Naive thymus-derived CD4-positive, alpha-beta T cell (primary cell): ENCODE measurements around the gene LPCAT1. TPM values are rescaled to one million over a fixed set of nuclear protein-coding genes. Genes with fewer than 3 reads are reported as not detected.

Source experiments
- ATAC-seq: fragments of 150-1000 bp; cut with Tn5 transposase; 2 replicates; pipeline ENCODE4 v1.10.0; 2021; ENCODE audit warnings: mild to moderate bottlenecking, moderate library complexity
- CTCF ChIA-PET: fragments of 350-600 bp; sonication (Branson Sonifier 250); formaldehyde crosslinking; loops from one replicate; lab custom pipeline; 2021; ENCODE audit warnings: antibody characterized with exemption; lab: Charles Lee
- POLR2A ChIA-PET: fragments of 350-600 bp; sonication (Branson Sonifier 250); formaldehyde crosslinking; loops from one replicate; lab custom pipeline; 2021; ENCODE audit warnings: antibody characterized with exemption, inconsistent platforms; lab: Charles Lee
- DNase-seq, 9 donors: peaks; one replicate each; pipeline versions ENCODE4 v3.0.0 to v3.0.0-alpha.2; 2020 to 2022; ENCODE audit warnings: mixed read lengths in 1 of 9
- H3K27ac ChIP-seq: one replicate; pipeline ENCODE4 v1.7.0; 2013; ENCODE audit warnings: mild to moderate bottlenecking, low read depth, low read length, moderate library complexity
- H3K27me3 ChIP-seq, 2 donors: one replicate each; pipeline ENCODE4 v1.7.0; 2013; ENCODE audit warnings: low read length in 2 of 2, mild to moderate bottlenecking in 2 of 2, moderate library complexity in 2 of 2; ENCODE audit not compliant: control insufficient read depth in 2 of 2, insufficient read depth in 2 of 2
- H3K36me3 ChIP-seq, 3 experiments: 1 replicate in 2 of 3; 2 replicates in 1 of 3; pipeline ENCODE4 v1.7.0; 2013; ENCODE audit warnings: low read length in 3 of 3, mild to moderate bottlenecking in 3 of 3, moderate library complexity in 1 of 3; ENCODE audit not compliant: insufficient read depth in 3 of 3, control insufficient read depth in 2 of 3
- H3K4me1 ChIP-seq, 2 donors: one replicate each; pipeline ENCODE4 v1.7.0; 2013; ENCODE audit warnings: low read length in 2 of 2, mild to moderate bottlenecking in 2 of 2, moderate library complexity in 1 of 2; ENCODE audit not compliant: control insufficient read depth in 2 of 2, insufficient read depth in 2 of 2
- H3K4me3 ChIP-seq: 2 replicates; pipeline ENCODE4 v1.7.0; 2013; ENCODE audit warnings: mild to moderate bottlenecking, low read length
- H3K9me3 ChIP-seq, 3 experiments: 1 replicate in 2 of 3; 2 replicates in 1 of 3; pipeline ENCODE4 v1.7.0; 2013; ENCODE audit warnings: low read length in 3 of 3; ENCODE audit not compliant: control insufficient read depth in 2 of 3
- H3K27ac Mint-ChIP-seq, 9 donors: one replicate each; pipeline ENCODE4 v1.8.0; 2020 to 2022; ENCODE audit warnings: mixed read lengths in 9 of 9, mild to moderate bottlenecking in 8 of 9, moderate library complexity in 5 of 9, inconsistent platforms in 2 of 9
- H3K27me3 Mint-ChIP-seq, 5 donors: one replicate each; pipeline ENCODE4 v1.8.0; 2021 to 2022; ENCODE audit warnings: mixed read lengths in 5 of 5, mild to moderate bottlenecking in 1 of 5
- H3K36me3 Mint-ChIP-seq, 5 donors: one replicate each; pipeline ENCODE4 v1.8.0; 2020 to 2022; ENCODE audit warnings: mixed read lengths in 5 of 5, mild to moderate bottlenecking in 3 of 5, inconsistent platforms in 1 of 5
- H3K4me1 Mint-ChIP-seq, 7 donors: one replicate each; pipeline ENCODE4 v1.8.0; 2020 to 2022; ENCODE audit warnings: mixed read lengths in 7 of 7, mild to moderate bottlenecking in 3 of 7, inconsistent platforms in 1 of 7
- H3K4me3 Mint-ChIP-seq, 10 donors: one replicate each; pipeline ENCODE4 v1.8.0; 2020 to 2022; ENCODE audit warnings: mild to moderate bottlenecking in 10 of 10, mixed read lengths in 10 of 10, moderate library complexity in 6 of 10, inconsistent platforms in 2 of 10
- H3K9me3 Mint-ChIP-seq, 11 donors: one replicate each; pipeline ENCODE4 v1.8.0; 2020 to 2022; ENCODE audit warnings: mixed read lengths in 11 of 11, mild to moderate bottlenecking in 4 of 11, inconsistent platforms in 1 of 11, moderate library complexity in 1 of 11
- intact Hi-C, 2 donors: fragments of 100-400 bp; cut with micrococcal nuclease; formaldehyde crosslinking; loops; one replicate each; pipeline ENCODE4 v1.15.1; 2023
- polyA plus RNA-seq, 2 donors: library from polyadenylated mRNA; unstranded; fragments of 300-500 nt; fragmentation: Illumina TruSeq; gene quantifications; one replicate each; pipeline ENCODE4 v1.2.3, GENCODE V29; 2021
- total RNA-seq, 6 experiments: library from RNA in 5 of 6; stranded (reverse) in 5 of 6; gene quantifications; 1 replicate in 5 of 6; 2 replicates in 1 of 6; pipeline ENCODE4 v1.2.3 and lab custom pipeline; 2021 to 2026

The LPCAT1 gene
- total and polyA plus RNA-seq, 7 experiments from 2014 or later: 9.9 to 89.4 (median 40.9) TPM

DNA sequence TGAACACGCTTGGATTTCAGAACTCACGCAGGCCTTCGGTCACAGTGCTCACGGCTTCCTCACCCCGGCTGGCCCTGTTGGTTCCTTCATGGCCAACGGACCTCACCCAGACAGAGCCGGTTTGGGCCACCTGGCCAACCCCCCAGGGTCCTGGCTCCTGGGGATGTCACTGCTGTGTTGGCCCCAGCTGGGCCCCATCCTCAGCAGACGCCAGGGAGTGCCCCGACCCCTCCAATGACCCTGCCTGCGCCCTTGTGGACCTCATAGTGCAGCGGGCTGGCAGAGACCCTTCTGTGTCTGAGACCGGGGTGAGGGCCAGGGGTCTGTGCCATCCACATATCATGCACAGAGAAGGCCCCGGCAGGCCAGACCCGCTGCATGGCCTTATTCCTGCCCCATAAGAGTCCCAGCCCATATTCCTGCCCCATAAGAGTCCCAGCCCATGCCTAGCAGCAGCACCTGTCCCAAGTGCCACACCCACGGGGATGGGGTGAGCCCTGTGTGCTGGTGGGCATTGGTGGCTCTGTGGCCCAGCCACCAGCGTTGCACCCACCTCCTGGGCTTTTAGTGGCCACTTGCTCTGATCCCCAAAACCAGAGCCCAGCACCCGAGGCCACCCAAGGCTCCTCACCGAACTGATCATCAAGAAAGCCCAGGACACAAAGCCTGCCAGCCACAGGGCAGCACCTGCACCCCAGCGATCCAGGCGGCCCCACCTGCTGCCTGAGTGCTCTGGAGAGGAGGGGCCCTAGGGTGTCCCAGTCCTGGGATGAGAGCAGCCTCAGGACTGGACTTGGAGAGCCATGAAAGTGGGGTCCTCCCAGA is 1.3 kb upstream of the LPCAT1 start:
- Mint-ChIP-seq H3K27ac (peak overlapping the region in 6 of 9 donors; percentile 2 to 69 (median 32)), H3K4me1 (peaks cover 11 to 22% (median 18%) of the 10 kb centered on the region in 7 donors), H3K27me3 (peaks cover 0 to 8% (median 0%) of the 10 kb centered on the region in 5 donors), H3K9me3 (no peaks in the 10 kb centered on the region), H3K36me3 (no peaks in the 10 kb centered on the region), H3K4me3 (peak overlapping the region in 9 of 10 donors; percentile 40 to 80 (median 70))
- POLR2A ChIA-PET: interaction anchor here (0.7 to 1.9 kb wide), 2 partner anchors 11 to 14 kb away, joined by 4 to 21 read pairs; no protein-coding TSS in a partner anchor
- CTCF ChIA-PET: no interaction called here
- Histone ChIP-seq H3K36me3 (peaks cover 0 to 4% (median 0%) of the 10 kb centered on the region in 3 experiments), H3K4me1 (peaks cover 13 to 20% of the 10 kb centered on the region in 2 donors), H3K27ac (no peak overlapping the region), H3K27me3 (no peaks in the 10 kb centered on the region), H3K9me3 (no peaks in the 10 kb centered on the region), H3K4me3 (no peak overlapping the region)
- no peak for ATAC-seq
- DNase-seq: peak in 3 of 9 donors; percentile 6 to 22 (median 8)
- intact Hi-C loops: loop anchor here (1.0 to 10.0 kb wide), 5 partner anchors 11 to 277 kb away; partner anchors contain the start of genes CLPTM1L (in 1 of the 2) and NDUFS6 (in 1 of the 2)

DNA sequence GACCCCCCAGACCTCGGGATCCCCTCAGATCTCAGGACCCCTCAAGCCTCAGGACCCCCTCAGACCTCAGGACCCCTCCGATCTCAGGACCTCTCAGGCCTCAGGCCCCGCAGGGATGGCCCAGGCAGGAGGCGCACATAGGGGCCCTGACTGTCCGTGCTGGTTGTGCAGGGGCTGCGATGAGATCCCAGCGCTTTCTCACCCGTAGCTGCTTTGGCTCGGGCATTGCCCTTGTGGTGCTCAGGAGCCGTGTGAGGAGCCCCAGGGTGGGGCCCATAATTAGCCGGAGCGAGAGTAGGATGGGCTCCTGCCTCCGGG is 680 bp upstream of the LPCAT1 start:
- H3K4me1 Mint-ChIP-seq: peaks cover 13 to 24% (median 18%) of the 10 kb centered on the region in 7 donors
- H3K4me3 Mint-ChIP-seq: peak overlapping the region; percentile 40 to 80 (median 66)
- Histone ChIP-seq H3K27ac (peak overlapping the region; percentile 81), H3K36me3 (peaks cover 0 to 10% (median 0%) of the 10 kb centered on the region in 3 experiments), H3K27me3 (no peaks in the 10 kb centered on the region), H3K9me3 (no peaks in the 10 kb centered on the region), H3K4me3 (peak overlapping the region; percentile 56), H3K4me1 (peaks cover 13 to 25% of the 10 kb centered on the region in 2 donors)
- peaks cover 0 to 8% (median 0%) of the 10 kb centered on the region in 5 donors for H3K27me3 Mint-ChIP-seq
- no peaks in the 10 kb centered on the region for H3K9me3 Mint-ChIP-seq
- ATAC-seq: no peak
- ChIA-PET POLR2A (interaction anchor here (0.6 to 1.9 kb wide), 3 partner anchors 11 to 1050 kb away, joined by 3 to 21 read pairs (median 4); no protein-coding TSS in a partner anchor), CTCF (no interaction called here)
- intact Hi-C loops: loop anchor here (1.0 to 10.0 kb wide), 5 partner anchors 12 to 278 kb away; partner anchors contain the start of genes CLPTM1L (in 1 of the 2) and NDUFS6 (in 1 of the 2)
- H3K27ac Mint-ChIP-seq: peak overlapping the region in 5 of 9 donors; percentile 9 to 69 (median 33)
- H3K36me3 Mint-ChIP-seq: no peaks in the 10 kb centered on the region
- DNase-seq: no peak

DNA sequence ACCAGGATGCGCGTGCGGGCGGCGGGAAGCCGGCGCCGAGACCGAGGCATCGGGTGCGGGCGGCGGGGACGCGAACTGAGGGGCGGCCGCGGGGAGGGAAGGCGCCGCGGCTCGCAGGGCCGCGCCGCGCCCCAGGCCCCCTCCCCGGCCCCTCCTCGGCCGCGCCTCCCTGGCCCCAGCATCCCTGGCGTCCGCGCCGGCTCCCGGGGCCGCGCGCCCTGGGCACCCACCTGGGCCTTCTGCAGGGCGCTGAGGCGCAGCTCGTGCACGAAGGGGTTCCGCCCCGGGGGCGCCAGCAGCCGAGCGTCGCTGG is 324 bp downstream of the LPCAT1 start:
- DNase-seq (no peak), ATAC-seq (peak; percentile 48)
- Histone ChIP-seq H3K9me3 (no peaks in the 10 kb centered on the region), H3K4me1 (peaks cover 13 to 35% of the 10 kb centered on the region in 2 donors), H3K36me3 (peaks cover 0 to 19% (median 0%) of the 10 kb centered on the region in 3 experiments), H3K27ac (peak overlapping the region; percentile 48), H3K27me3 (no peaks in the 10 kb centered on the region), H3K4me3 (peak overlapping the region; percentile 61)
- CTCF ChIA-PET: no interaction called here
- peak overlapping the region in 7 of 10 donors; percentile 57 to 88 (median 68) for H3K4me3 Mint-ChIP-seq
- no peaks in the 10 kb centered on the region for H3K9me3 Mint-ChIP-seq
- H3K27ac Mint-ChIP-seq: no peak overlapping the region
- peaks cover 0 to 4% (median 0%) of the 10 kb centered on the region in 5 donors for H3K27me3 Mint-ChIP-seq
- POLR2A ChIA-PET: interaction anchor here (1.9 to 2.0 kb wide), 2 partner anchors 9 to 12 kb away, joined by 6 to 21 read pairs; no protein-coding TSS in a partner anchor
- peaks cover 13 to 30% (median 19%) of the 10 kb centered on the region in 7 donors for H3K4me1 Mint-ChIP-seq
- intact Hi-C loops: loop anchor here (1.0 to 10.0 kb wide), 5 partner anchors 29 to 279 kb away; partner anchors contain the start of genes CLPTM1L (in 1 of the 2) and NDUFS6 (in 1 of the 2)
- H3K36me3 Mint-ChIP-seq: peaks cover 0 to 6% (median 0%) of the 10 kb centered on the region in 5 donors

DNA sequence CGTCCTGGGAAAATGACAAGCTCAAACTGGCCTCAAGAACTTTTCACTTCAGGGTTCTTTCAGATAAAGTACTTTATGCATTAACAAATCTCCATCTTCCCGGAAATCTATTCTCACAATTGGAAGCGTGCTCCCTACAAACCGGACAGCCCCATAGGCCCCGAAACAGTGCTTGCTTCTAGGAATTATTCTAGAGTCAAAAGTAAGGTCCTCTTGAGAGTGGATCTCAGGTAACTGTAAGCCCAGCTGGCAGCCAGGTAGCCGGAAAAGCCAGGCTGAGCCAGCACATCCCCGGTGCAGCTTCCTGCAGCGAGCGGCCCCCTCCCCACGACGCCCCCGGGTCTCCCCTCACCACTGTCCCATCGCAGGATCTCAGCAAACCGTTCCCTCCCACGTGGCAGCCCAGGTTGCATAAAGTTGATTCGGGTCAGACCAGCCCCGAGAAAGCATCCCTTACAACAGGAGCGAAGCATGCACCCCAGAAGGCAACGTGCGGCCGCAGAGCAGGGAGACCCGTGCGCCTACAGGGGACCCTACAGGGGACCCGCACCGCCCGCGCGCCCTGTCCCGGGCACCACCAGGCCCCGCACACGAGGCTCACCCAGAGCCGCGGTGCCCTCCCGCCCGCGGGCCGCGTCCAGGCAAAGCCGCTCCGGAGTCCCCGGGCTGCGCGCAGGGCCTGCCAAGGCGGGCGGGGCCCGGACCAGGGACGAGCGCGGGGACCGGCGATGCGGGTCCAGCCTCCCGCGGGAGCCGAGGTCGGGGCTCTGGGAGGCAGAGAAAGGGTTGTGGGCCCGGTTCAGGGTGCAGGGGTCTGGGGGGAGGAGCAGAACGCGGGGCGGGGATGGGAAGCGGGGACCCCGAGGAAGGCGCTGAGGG is 920 bp downstream of the LPCAT1 start:
- peak overlapping the region; percentile 48 for H3K27ac ChIP-seq

DNA sequence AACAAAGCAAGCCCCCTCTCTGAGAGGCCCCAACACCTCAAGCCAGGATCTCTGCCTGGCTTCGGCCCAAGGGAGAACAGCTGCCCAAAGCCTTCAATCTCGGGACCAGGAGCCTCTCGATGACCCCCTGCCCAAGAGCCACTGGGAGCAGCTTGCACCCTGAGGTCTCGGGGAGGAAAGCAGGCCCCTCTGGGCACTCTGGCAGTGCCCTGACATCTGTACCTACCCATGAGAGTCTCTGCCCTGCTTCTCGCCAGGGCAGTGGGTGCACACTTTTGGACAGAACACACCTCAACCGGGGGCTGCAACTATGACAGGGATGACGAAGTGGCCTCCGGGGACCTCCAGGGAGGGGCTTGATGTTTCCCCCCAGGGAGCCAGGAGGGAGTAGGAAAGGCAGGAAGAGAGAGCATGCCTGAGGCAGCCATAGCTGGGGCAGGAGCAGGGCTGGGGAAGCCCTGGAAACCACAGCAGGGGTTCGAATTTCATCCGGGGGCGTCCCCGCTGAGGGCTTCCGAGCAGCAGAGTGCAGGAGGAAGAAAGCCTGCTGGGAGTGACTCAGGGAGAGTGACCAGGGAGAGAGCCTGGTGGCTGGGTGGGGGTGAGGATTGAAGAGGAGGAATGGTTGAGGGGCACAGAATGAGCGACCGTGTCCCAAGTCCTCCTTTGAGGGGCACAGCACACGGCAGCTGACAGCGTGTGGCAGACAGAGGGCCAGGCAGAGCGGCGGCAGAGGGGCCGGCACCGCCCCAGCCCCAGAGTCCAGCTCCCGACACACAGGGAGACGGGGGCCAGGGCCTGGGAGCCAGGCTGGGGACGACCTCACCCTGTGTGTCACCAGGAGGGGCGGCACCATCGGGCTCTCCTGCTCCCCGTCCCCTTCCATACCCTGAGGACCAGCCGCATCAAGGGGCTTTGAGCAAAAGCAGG is 1.8 kb downstream of the LPCAT1 start:
- intact Hi-C loops: loop anchor here (2.0 to 10.0 kb wide), 4 partner anchors 27 to 280 kb away; partner anchors contain the start of genes CLPTM1L (in 1 of the 2) and NDUFS6 (in 1 of the 2)
- Mint-ChIP-seq H3K4me3 (peak overlapping the region; percentile 73 to 89 (median 83)), H3K4me1 (peaks cover 13 to 34% (median 21%) of the 10 kb centered on the region in 7 donors), H3K27ac (peak overlapping the region in 6 of 9 donors; percentile 32 to 78 (median 66)), H3K27me3 (no peaks in the 10 kb centered on the region), H3K9me3 (no peaks in the 10 kb centered on the region), H3K36me3 (peaks cover 0 to 6% (median 0%) of the 10 kb centered on the region in 5 donors)
- no peaks in the 10 kb centered on the region for H3K27me3 ChIP-seq
- peak overlapping the region; percentile 61 for H3K4me3 ChIP-seq
- H3K9me3 ChIP-seq: no peaks in the 10 kb centered on the region
- no peak overlapping the region for H3K27ac ChIP-seq
- peaks cover 13 to 50% of the 10 kb centered on the region in 2 donors for H3K4me1 ChIP-seq
- CTCF ChIA-PET: interaction anchor here (0.8 to 1.2 kb wide), 2 partner anchors 39 to 142 kb away, joined by 3 read pairs; no protein-coding TSS in a partner anchor
- POLR2A ChIA-PET: interaction anchor here (0.8 to 2.0 kb wide), 2 partner anchors 11 to 171 kb away, joined by 4 to 6 read pairs; no protein-coding TSS in a partner anchor
- H3K36me3 ChIP-seq: peaks cover 0 to 21% (median 0%) of the 10 kb centered on the region in 3 experiments
- ATAC-seq: no peak
- DNase-seq: peak in 2 of 9 donors; percentile 6 to 20

More for the DNA sequence above, 920 bp downstream of the LPCAT1 start:
- H3K27me3 Mint-ChIP-seq: no peaks in the 10 kb centered on the region
- Histone ChIP-seq H3K4me1 (peaks cover 13 to 41% of the 10 kb centered on the region in 2 donors), H3K36me3 (peaks cover 0 to 21% (median 0%) of the 10 kb centered on the region in 3 experiments), H3K4me3 (peak overlapping the region; percentile 61), H3K27me3 (no peaks in the 10 kb centered on the region), H3K9me3 (no peaks in the 10 kb centered on the region)
- DNase-seq (peak in 5 of 9 donors; percentile 4 to 41 (median 17)), ATAC-seq (no peak)
- peak overlapping the region in 7 of 9 donors; percentile 14 to 77 (median 54) for H3K27ac Mint-ChIP-seq
- peaks cover 13 to 30% (median 19%) of the 10 kb centered on the region in 7 donors for H3K4me1 Mint-ChIP-seq
- H3K4me3 Mint-ChIP-seq: peak overlapping the region; percentile 73 to 89 (median 83)
- ChIA-PET POLR2A (interaction anchor here (1.9 to 2.0 kb wide), 2 partner anchors 10 to 13 kb away, joined by 6 to 21 read pairs; no protein-coding TSS in a partner anchor), CTCF (no interaction called here)
- peaks cover 0 to 6% (median 0%) of the 10 kb centered on the region in 5 donors for H3K36me3 Mint-ChIP-seq
- intact Hi-C loops: loop anchor here (1.0 to 10.0 kb wide), 5 partner anchors 28 to 279 kb away; partner anchors contain the start of genes CLPTM1L (in 1 of the 2) and NDUFS6 (in 1 of the 2)
- H3K9me3 Mint-ChIP-seq: no peaks in the 10 kb centered on the region
